ENCODE data around the gene CENPA. TPM values are rescaled to one million over a fixed set of nuclear protein-coding genes. Genes with fewer than 3 reads are reported as not detected.

The CENPA gene
- total and polyA plus RNA-seq, 2 of the 13 experiments (the other 11 are each of a cell fraction or from before 2014, with no cell fraction given), result 28.5 to 38.5 TPM

- TF ChIP-seq ZNF318 (CRISPR knock-in tag; IDR thresholded peaks at IDR 0.05) (no peak), ZNF34 (CRISPR knock-in tag; IDR thresholded peaks at IDR 0.05; ENCODE audit: borderline replicate concordance) (no peak), ETV6 (CRISPR knock-in tag; conservative IDR thresholded peaks at IDR 0.05) (peak; percentile 62; the same call in 1 of the 2 replicates), ZBTB8A (CRISPR knock-in tag; IDR thresholded peaks at IDR 0.05; ENCODE audit: borderline replicate concordance, low read depth) (no peak; the same call in 1 of the 2 replicates), IRF9 (CRISPR knock-in tag; IDR thresholded peaks at IDR 0.05; ENCODE audit: borderline replicate concordance) (peak; percentile 81; the same call in 1 of the 2 replicates), ELF4 (CRISPR knock-in tag; IDR thresholded peaks at IDR 0.05; ENCODE audit: borderline replicate concordance) (no peak), ZZZ3 (CRISPR knock-in tag; IDR thresholded peaks at IDR 0.05; ENCODE audit: borderline replicate concordance) (no peak), ZNF816 (CRISPR knock-in tag; IDR thresholded peaks at IDR 0.05; ENCODE audit: borderline replicate concordance) (no peak), ZC3H13 (CRISPR knock-in tag; IDR thresholded peaks at IDR 0.05) (no peak), ZNF441 (CRISPR knock-in tag; IDR thresholded peaks at IDR 0.05; ENCODE audit: borderline replicate concordance) (0 out of 2 replicates have a peak, but pooled peaks have one; percentile 17), REPIN1 (CRISPR knock-in tag; IDR thresholded peaks at IDR 0.05; ENCODE audit: borderline replicate concordance, low read depth) (no peak), ZNF672 (CRISPR knock-in tag; IDR thresholded peaks at IDR 0.05) (no peak), ZUFSP (CRISPR knock-in tag; IDR thresholded peaks at IDR 0.05; ENCODE audit: borderline replicate concordance) (no peak), KDM3A (CRISPR knock-in tag; IDR thresholded peaks at IDR 0.05; ENCODE audit: low read depth) (no peak; the same call in 1 of the 2 replicates), PCBP1 (IDR thresholded peaks at IDR 0.05; ENCODE audit: borderline replicate concordance, low read depth, low read length) (peak; percentile 88; the same call in 1 of the 2 replicates), SUZ12 (IDR thresholded peaks at IDR 0.05; ENCODE audit: low read depth, low read length) (no peak), TCF7L2 (IDR thresholded peaks at IDR 0.05; ENCODE audit: low read depth, low read length) (no peak)
Observed at GRCh38 chr2:26764078-26764887, 21.6 kb upstream of the CENPA start, which contains the start of gene SLC35F6 (continued).

Measured in HepG2 (cell line).